Panc1 (cell line): ENCODE data around the gene CDH13. TPM values are rescaled to one million over a fixed set of nuclear protein-coding genes. Genes with fewer than 3 reads are reported as not detected.

Experiments used
- ATAC-seq: fragments of 200-7000 bp; cut with Tn5 transposase; 2 replicates; pipeline ENCODE4 v1.9.1; 2020; ENCODE audit warnings: mild to moderate bottlenecking, moderate library complexity
- BruUV-seq: library from RNA; stranded (reverse); fragments of 400-500 nt; replicated peaks from 2 replicates; lab custom pipeline; 2021; lab: Mats Ljungman, UMichigan
- CTCF ChIA-PET: fragments of 300-600 bp; sonication (Branson Sonifier 250); formaldehyde crosslinking; loops from one replicate; lab custom pipeline; 2022; ENCODE audit warnings: antibody characterized with exemption; lab: Charles Lee
- POLR2A ChIA-PET: fragments of 300-600 bp; sonication (Branson Sonifier 250); formaldehyde crosslinking; loops from one replicate; lab custom pipeline; 2022; ENCODE audit warnings: antibody characterized with exemption; lab: Charles Lee
- DNase-seq: peaks from one replicate; pipeline ENCODE4 v3.0.0-alpha.2; 2010; ENCODE audit warnings: low read depth, low spot score
- H3K27ac ChIP-seq: 2 replicates; pipeline ENCODE4 v1.5.1; 2011; ENCODE audit warnings: mild to moderate bottlenecking, low read length, inconsistent platforms
- H3K27me3 ChIP-seq: fragments of 200-500 bp; sonication (Bioruptor generic); 2 replicates; pipeline ENCODE4 v1.6.0; 2014; ENCODE audit warnings: low read length, inconsistent platforms; ENCODE audit not compliant: control insufficient read depth, insufficient read depth
- H3K36me3 ChIP-seq: fragments of 200-500 bp; sonication (Bioruptor generic); 2 replicates; pipeline ENCODE4 v1.5.1; 2014; ENCODE audit warnings: inconsistent platforms, mild to moderate bottlenecking, low read length, moderate library complexity; ENCODE audit not compliant: control insufficient read depth, insufficient read depth
- H3K4me1 ChIP-seq: 2 replicates; pipeline ENCODE4 v1.5.1; 2011; ENCODE audit warnings: inconsistent platforms, mild to moderate bottlenecking, low read length, moderate library complexity; ENCODE audit not compliant: control insufficient read depth, insufficient read depth
- H3K4me3 ChIP-seq, 2 experiments: 2 replicates each; pipeline ENCODE4 v1.5.1; 2011 to 2012; ENCODE audit warnings: low read depth in 2 of 2, low read length in 2 of 2, mild to moderate bottlenecking in 2 of 2, inconsistent platforms in 1 of 2, moderate library complexity in 1 of 2
- H3K9me3 ChIP-seq: fragments of 200-500 bp; sonication (Bioruptor generic); 2 replicates; pipeline ENCODE4 v1.5.1; 2014; ENCODE audit warnings: low read depth, mild to moderate bottlenecking, inconsistent platforms, low read length, moderate library complexity; ENCODE audit not compliant: control insufficient read depth, insufficient read depth
- CTCF ChIP-seq: fragments of 450-650 bp; IDR thresholded peaks from 2 replicates; pipeline ENCODE4 v1.5.1; 2017; ENCODE audit warnings: mild to moderate bottlenecking
- POLR2AphosphoS5 ChIP-seq: IDR thresholded peaks from 2 replicates; pipeline ENCODE4 v1.6.1; 2012; ENCODE audit warnings: mild to moderate bottlenecking, low read depth, low read length, moderate library complexity
- REST ChIP-seq, 2 experiments: IDR thresholded peaks; 2 replicates each; pipeline ENCODE4 v1.6.1; 2011 to 2012; ENCODE audit warnings: low read depth in 2 of 2, control low read depth in 1 of 2, low read length in 1 of 2, mild to moderate bottlenecking in 1 of 2, moderate library complexity in 1 of 2; ENCODE audit not compliant: insufficient read depth in 1 of 2
- SIN3A ChIP-seq: IDR thresholded peaks from 2 replicates; pipeline ENCODE4 v1.6.1; 2012; ENCODE audit warnings: low read depth, mild to moderate bottlenecking, low read length, moderate library complexity, borderline replicate concordance; ENCODE audit not compliant: insufficient read depth
- TCF7L2 ChIP-seq: IDR thresholded peaks from 2 replicates; pipeline ENCODE4 v1.6.1; 2011; ENCODE audit warnings: mild to moderate bottlenecking, low read depth, low read length, inconsistent platforms
- in situ Hi-C: cut with HindIII; loops from 2 replicates; pipeline ENCODE4 v1.10.0; 2016; ENCODE audit warnings: low sequenced_read_pairs, low pct_unique_long_range_greater_than_20kb
- intact Hi-C: fragments of 100-400 bp; cut with micrococcal nuclease; formaldehyde crosslinking; loops from one replicate; pipeline ENCODE4 v1.10.0; 2022; ENCODE audit not compliant: unreplicated experiment
- total RNA-seq: library from RNA; stranded (reverse); gene quantifications from one replicate; pipeline ENCODE4 v1.2.1, GENCODE V29; 2021; ENCODE audit not compliant: unreplicated experiment

The CDH13 gene
- total RNA-seq, 1 experiment from 2014 or later = not detected

- ChIA-PET CTCF (no interaction called here), POLR2A (no interaction called here)
- H3K27me3 ChIP-seq = no peaks in the 10 kb centered on the region; the same call in 1 of the 2 replicates
- ATAC-seq (no peak), DNase-seq (no peak)
- no TSS peak for BruUV-seq
- intact Hi-C loops (no loop called here), in situ Hi-C loops (no loop called here)
- H3K4me1 ChIP-seq = no peaks in the 10 kb centered on the region
- H3K27ac ChIP-seq = no peak overlapping the region
- no peak overlapping the region for H3K4me3 ChIP-seq
- H3K9me3 ChIP-seq = no peaks in the 10 kb centered on the region
- TF ChIP-seq REST (IDR thresholded peaks at IDR 0.05; ENCODE audit: insufficient read depth in 1 of 2, low read depth in 2 of 2, low read length in 1 of 2) (no peak), TCF7L2 (no peak), POLR2AphosphoS5 (no peak), SIN3A (no peak), CTCF (no peak)
- no peaks in the 10 kb centered on the region for H3K36me3 ChIP-seq
Measured at GRCh38 chr16:83738923-83739503, 1112.2 kb downstream of the CDH13 start.

GRCh38 chr16:83742124-83742899 is 1115.5 kb downstream of the CDH13 start:
- DNase-seq = no peak
- ChIA-PET POLR2A (no interaction called here), CTCF (no interaction called here)
- no TSS peak for BruUV-seq
- no peaks in the 10 kb centered on the region for H3K4me1 ChIP-seq
- in situ Hi-C loops = no loop called here
- TF ChIP-seq CTCF = no peak
- TF ChIP-seq TCF7L2 = no peak
- no peak for TF ChIP-seq SIN3A
- no peak for TF ChIP-seq REST (IDR thresholded peaks at IDR 0.05; ENCODE audit: insufficient read depth in 1 of 2, low read depth in 2 of 2, low read length in 1 of 2)
- TF ChIP-seq POLR2AphosphoS5 = no peak
- no peak for ATAC-seq
- H3K36me3 ChIP-seq = no peaks in the 10 kb centered on the region
- no peaks in the 10 kb centered on the region for H3K9me3 ChIP-seq
- intact Hi-C loops = no loop called here
- no peak overlapping the region for H3K27ac ChIP-seq
- no peaks in the 10 kb centered on the region; the same call in 1 of the 2 replicates for H3K27me3 ChIP-seq
- H3K4me3 ChIP-seq = no peak overlapping the region
